Central memory CD8-positive, alpha-beta T cell (primary cell): ENCODE data around the gene NSUN3.

Experiments used
- ATAC-seq: fragments of 150-1000 bp; cut with Tn5 transposase; replicated peaks from 2 replicates; pipeline ENCODE4 v1.10.0; 2022; ENCODE audit warnings: mild to moderate bottlenecking, moderate FRiP score, moderate number of reproducible peaks; ENCODE audit not compliant: poor library complexity, severe bottlenecking; ENCODE audit errors: extremely low read depth
- DNase-seq, 2 donors: peaks; one replicate each; pipeline ENCODE4 v3.0.0; 2021; ENCODE audit warnings: low spot score in 2 of 2
- H3K27ac Mint-ChIP-seq: one replicate; pipeline ENCODE4 v1.8.0; 2022; ENCODE audit warnings: low read depth, mild to moderate bottlenecking, moderate library complexity, mixed read lengths
- H3K27me3 Mint-ChIP-seq: one replicate; pipeline ENCODE4 v1.8.0; 2022; ENCODE audit warnings: mixed read lengths
- H3K36me3 Mint-ChIP-seq: one replicate; pipeline ENCODE4 v1.8.0; 2022; ENCODE audit warnings: mild to moderate bottlenecking, moderate library complexity, mixed read lengths; ENCODE audit not compliant: insufficient read depth
- H3K4me1 Mint-ChIP-seq: one replicate; pipeline ENCODE4 v1.8.0; 2022; ENCODE audit warnings: mixed read lengths
- H3K4me3 Mint-ChIP-seq: one replicate; pipeline ENCODE4 v1.8.0; 2022; ENCODE audit warnings: mild to moderate bottlenecking, moderate library complexity, mixed read lengths
- H3K9me3 Mint-ChIP-seq: one replicate; pipeline ENCODE4 v1.8.0; 2022; ENCODE audit warnings: mixed read lengths

NSUN3 gene

DNA sequence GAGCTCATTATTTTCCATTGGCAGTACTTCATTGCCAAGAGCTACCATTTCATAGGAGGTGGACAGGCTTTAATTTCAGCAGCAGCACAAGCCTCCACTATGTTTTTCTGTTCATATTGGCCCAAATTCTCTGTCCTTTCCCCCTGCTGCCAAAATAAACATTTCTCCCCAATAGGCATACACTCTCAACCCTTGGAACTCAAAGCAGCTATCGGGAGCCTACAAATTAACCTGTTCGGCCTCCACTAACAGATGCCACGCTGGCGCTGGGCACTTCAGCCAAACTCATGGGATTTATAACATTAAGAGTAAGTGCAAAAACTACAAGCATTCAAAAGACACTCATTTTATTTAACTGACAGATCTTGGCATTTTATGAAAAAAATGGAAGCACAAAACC is 95.7 kb downstream of the NSUN3 start:
- Mint-ChIP-seq H3K36me3 (no peaks in the 10 kb centered on the region), H3K4me1 (no peaks in the 10 kb centered on the region), H3K27me3 (peaks cover 15% of the 10 kb centered on the region), H3K4me3 (no peak overlapping the region), H3K27ac (no peak overlapping the region), H3K9me3 (no peaks in the 10 kb centered on the region)
- DNase-seq: no peak
- no peak for ATAC-seq

DNA sequence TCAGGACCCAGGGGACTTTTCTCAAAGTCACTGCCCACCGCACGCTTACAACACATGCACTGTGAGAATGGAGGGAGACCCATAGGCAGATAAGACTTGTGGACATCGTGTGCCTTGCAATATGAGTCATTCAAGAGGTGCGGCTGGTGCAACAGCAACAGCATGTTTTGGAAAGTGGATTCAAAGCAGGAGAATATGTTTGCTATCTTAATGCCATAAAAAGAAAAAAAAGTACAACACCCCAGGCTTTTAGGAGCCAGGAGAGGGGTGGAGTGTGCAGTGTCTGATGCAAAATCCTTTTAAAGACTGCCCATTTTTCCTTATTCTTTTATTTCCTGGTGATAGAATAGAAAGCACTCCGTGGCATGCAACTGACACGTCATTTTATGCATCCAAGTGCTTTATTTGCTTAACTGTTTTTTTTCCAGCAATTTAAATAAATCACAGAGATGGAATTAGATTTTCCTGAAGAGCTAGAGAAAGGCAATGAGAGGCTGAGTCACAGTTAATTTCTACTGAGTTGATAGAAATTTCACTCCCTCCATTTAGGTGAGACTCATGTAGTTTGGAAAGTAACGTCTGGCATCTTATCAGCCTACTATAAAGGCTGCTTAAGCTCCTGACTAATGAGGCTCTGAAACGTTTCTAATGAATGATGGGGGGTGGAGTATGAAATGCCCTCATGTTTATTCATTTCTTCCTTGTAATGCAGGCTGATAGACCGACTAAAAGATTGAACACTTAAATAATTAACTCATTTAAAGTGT is 96.4 kb downstream of the NSUN3 start:
- H3K4me3 Mint-ChIP-seq: no peak overlapping the region

DNA sequence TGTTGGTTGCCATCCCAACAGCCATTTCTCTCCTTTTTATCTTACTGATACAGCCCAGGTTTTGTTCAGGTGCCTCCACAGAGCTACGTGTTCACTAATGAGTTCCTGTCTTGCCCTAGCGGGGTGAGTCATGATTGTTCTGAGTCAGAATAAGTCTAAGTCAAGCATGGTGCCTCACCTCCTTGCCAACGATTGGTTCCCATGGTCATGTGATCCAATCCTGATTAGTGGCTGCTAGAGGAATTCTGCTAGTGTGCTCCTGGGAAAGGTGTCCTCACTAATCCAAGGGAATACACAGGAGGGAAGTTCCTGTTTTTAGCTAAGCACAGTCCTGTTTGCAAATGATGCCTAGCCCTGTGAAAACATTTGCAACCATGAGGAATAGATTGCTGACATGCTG is 99.8 kb downstream of the NSUN3 start:
- Mint-ChIP-seq H3K27me3 (peaks cover 15% of the 10 kb centered on the region), H3K27ac (no peak overlapping the region), H3K4me1 (no peaks in the 10 kb centered on the region), H3K4me3 (no peak overlapping the region), H3K9me3 (no peaks in the 10 kb centered on the region), H3K36me3 (peaks cover 2% of the 10 kb centered on the region)
- ATAC-seq (no peak), DNase-seq (no peak)

More for the DNA sequence above, 96.4 kb downstream of the NSUN3 start:
- Mint-ChIP-seq H3K36me3 (no peaks in the 10 kb centered on the region), H3K4me1 (no peaks in the 10 kb centered on the region), H3K27me3 (peaks cover 15% of the 10 kb centered on the region), H3K27ac (no peak overlapping the region), H3K9me3 (no peaks in the 10 kb centered on the region)
- no peak for ATAC-seq
- no peak for DNase-seq

DNA sequence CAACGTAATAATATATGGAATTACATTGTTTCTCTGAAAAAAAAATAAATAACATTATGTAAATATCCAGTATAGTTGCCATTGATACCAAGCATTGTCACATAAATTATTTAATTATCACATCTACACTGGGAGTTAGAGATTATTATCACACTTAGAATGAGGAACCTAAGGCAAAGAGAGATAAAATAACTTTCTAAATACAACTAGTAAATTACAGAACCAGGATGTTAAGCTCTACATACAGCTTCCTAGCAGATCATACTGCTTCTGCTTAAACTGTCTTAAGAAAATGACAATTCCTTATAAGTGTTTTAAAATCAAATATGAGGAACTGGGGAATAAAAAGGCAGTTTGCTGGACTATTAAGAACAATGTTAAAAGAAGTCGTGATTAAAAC is 104.5 kb downstream of the NSUN3 start:
- H3K27ac Mint-ChIP-seq: no peak overlapping the region
- H3K4me1 Mint-ChIP-seq: no peaks in the 10 kb centered on the region
- peaks cover 2% of the 10 kb centered on the region for H3K36me3 Mint-ChIP-seq
- no peaks in the 10 kb centered on the region for H3K27me3 Mint-ChIP-seq
- DNase-seq: no peak
- no peaks in the 10 kb centered on the region for H3K9me3 Mint-ChIP-seq
- H3K4me3 Mint-ChIP-seq: no peak overlapping the region
- no peak for ATAC-seq

DNA sequence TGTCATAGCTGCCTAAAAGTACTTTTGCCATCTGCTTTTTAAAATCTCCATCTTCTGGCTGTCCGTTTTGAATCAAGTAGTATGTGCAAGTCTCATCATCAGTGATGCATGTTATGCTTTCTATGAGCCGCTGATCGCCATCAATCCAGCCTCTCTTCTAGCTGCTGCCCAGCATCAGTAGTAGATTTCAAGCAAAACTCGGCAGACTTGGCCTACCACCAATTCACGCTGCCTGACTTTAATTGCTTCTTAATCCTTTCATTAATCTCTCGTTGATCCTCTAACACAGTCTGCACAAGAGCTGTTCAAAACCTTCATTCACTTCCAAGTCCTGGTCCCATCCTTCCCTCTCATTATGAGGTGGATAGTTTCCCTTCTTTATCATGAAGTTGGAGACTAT is 104.9 kb downstream of the NSUN3 start:
- no peak for DNase-seq
- no peaks in the 10 kb centered on the region for H3K27me3 Mint-ChIP-seq
- H3K4me1 Mint-ChIP-seq: no peaks in the 10 kb centered on the region

DNA sequence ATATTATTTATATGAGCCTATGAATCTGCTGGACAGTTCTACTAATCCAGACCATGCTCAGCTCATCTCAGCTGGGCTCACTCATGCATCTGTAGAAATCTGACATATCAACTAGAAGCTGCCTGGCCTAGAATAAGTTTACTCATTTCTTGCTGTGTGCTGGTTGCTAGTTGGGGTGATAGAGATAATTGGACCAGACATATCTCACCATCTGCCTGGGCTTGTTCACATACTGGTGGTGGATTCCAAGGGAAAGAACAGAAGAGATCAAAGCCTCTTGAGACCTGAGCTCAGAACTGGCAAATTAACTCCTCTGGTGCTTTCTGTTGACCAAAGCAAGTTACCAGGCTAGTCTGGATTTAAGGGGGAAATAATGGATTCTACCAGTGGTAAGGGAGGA is 109.1 kb downstream of the NSUN3 start:
- Mint-ChIP-seq H3K4me1 (peaks cover 7% of the 10 kb centered on the region), H3K36me3 (no peaks in the 10 kb centered on the region), H3K4me3 (no peak overlapping the region), H3K27me3 (no peaks in the 10 kb centered on the region), H3K27ac (no peak overlapping the region), H3K9me3 (no peaks in the 10 kb centered on the region)
- no peak for ATAC-seq
- DNase-seq: no peak

More for the DNA sequence above, 104.9 kb downstream of the NSUN3 start:
- H3K9me3 Mint-ChIP-seq: no peaks in the 10 kb centered on the region
- H3K36me3 Mint-ChIP-seq: peaks cover 2% of the 10 kb centered on the region
- ATAC-seq: no peak
- no peak overlapping the region for H3K4me3 Mint-ChIP-seq
- no peak overlapping the region for H3K27ac Mint-ChIP-seq

DNA sequence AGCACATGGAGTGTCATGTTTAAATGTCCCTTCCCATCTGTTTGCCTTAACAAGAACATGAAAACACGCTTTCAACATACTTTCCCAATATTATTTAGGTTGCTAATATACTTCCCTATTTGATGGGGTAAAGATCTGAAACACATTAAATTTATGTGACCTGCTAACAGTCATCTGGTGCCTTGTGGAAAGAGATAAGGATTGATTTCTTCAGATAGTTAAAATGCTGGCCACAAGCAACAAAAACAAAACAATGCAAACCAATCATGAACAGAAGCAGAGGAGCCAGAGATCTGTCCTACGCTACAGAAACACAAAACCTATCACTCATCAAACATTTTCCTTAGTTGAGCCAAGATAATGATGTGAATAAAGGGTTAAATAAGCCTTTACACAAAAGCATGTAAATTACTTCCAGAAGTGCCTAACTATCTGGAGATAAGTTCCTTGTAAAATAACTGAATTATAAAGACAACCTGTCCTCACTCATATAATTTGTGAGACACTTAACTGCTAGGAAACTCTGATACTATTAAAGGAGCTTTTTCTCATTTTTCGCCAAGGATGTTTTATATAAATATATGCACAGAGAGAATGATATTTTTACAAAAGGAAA is 109.9 kb downstream of the NSUN3 start:
- H3K4me1 Mint-ChIP-seq: peaks cover 9% of the 10 kb centered on the region
- H3K9me3 Mint-ChIP-seq: no peaks in the 10 kb centered on the region
- H3K27me3 Mint-ChIP-seq: no peaks in the 10 kb centered on the region
- no peaks in the 10 kb centered on the region for H3K36me3 Mint-ChIP-seq
- H3K4me3 Mint-ChIP-seq: no peak overlapping the region
- H3K27ac Mint-ChIP-seq: no peak overlapping the region
- ATAC-seq: no peak
- DNase-seq: no peak

DNA sequence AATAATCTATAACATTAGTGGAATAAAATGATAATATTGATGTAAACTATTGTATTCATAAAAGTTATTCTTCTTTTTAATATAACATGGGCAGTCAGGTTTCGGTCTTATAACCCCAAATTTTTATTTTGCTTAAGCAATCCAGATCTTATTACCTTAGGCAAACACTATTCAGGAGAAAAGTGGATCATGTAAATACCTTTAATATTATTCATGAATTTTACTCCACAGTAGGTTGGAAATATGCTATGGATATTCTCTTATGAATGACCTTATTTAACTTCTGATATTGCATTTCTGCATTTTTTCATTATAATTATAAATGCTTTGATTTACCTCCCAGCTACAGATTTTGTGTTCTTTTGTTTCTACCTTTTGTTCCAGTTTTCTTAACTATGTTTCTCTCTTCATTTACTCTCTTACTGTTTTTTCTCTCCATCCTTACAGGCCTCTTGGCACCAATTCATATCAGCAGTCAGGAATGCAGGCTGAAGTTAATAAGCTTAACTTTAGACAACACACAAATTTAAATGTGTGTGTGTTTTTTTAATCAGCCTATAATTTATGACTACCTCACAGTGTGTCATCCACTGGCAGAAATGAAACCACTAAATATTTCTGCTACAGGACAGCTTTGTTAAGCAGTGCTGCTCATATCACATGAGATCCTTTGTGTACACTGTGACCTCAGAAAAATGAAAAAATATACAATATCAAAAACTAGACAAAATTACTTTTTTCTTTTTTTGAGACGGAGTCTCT is 111.0 kb downstream of the NSUN3 start:
- no peaks in the 10 kb centered on the region for H3K36me3 Mint-ChIP-seq
- no peak overlapping the region for H3K27ac Mint-ChIP-seq
- no peaks in the 10 kb centered on the region for H3K9me3 Mint-ChIP-seq
- ATAC-seq (no peak), DNase-seq (no peak)
- H3K27me3 Mint-ChIP-seq: no peaks in the 10 kb centered on the region
- H3K4me1 Mint-ChIP-seq: peaks cover 9% of the 10 kb centered on the region
- H3K4me3 Mint-ChIP-seq: no peak overlapping the region

DNA sequence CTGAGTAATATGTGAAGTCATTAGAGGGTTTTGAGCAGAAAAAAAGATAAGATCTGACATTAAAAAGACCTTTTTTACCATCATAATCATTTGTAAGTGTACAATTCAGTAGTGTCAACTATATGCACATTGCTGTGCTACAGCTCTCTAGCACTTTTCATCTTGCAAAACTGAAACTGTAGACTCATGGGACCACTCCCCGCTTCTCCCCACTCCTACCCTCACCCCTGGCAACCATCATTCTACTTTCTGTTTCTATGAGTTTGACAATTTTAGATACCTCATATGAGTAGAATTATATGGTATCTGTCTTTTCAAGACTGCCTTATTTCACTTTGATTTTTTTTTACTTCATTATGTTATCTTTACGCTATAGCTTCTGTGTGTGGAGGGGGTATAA is 112.8 kb downstream of the NSUN3 start:
- no peak overlapping the region for H3K4me3 Mint-ChIP-seq
- H3K4me1 Mint-ChIP-seq: peaks cover 9% of the 10 kb centered on the region
- H3K36me3 Mint-ChIP-seq: no peaks in the 10 kb centered on the region
- no peaks in the 10 kb centered on the region for H3K27me3 Mint-ChIP-seq
- H3K27ac Mint-ChIP-seq: no peak overlapping the region
- ATAC-seq (no peak), DNase-seq (no peak)
- H3K9me3 Mint-ChIP-seq: no peaks in the 10 kb centered on the region

DNA sequence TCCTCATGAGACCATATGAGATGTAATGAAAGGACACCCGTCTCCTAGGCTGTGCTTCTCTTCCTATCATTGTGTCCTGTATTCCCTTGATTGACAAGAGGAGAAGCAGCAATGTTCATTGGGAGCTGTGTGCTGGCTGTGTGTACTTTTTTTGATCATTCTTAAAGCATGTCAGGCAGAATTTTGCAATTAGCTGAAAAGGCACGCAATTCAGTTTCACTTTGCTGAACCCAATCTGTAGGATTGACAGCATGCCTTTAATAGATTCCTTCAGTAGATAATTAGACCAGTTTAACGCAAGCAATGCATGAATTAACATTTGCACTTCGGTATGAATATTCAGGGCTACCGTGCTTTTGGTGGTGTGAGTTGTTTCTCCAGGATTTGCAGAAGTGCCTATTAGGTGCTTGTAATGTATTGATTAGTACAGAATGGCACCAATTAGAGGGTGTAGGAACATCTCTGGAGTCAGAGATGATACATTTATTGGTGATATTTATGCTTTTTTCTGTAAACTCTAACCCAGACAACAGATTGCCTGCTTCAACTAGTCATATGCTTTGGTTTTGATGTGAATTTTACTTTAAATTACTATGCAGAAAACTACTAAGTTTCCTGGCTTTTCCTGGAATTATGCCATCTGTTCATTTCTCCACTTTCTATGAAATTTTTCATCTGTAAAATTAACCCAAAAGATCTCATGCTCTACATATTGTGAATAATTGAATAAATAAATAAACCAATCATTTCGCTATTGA is 114.3 kb downstream of the NSUN3 start:
- H3K27ac Mint-ChIP-seq: no peak overlapping the region
- H3K9me3 Mint-ChIP-seq: no peaks in the 10 kb centered on the region
- DNase-seq: no peak
- no peaks in the 10 kb centered on the region for H3K36me3 Mint-ChIP-seq
- H3K4me1 Mint-ChIP-seq: peaks cover 9% of the 10 kb centered on the region
- no peaks in the 10 kb centered on the region for H3K27me3 Mint-ChIP-seq
- H3K4me3 Mint-ChIP-seq: no peak overlapping the region
- no peak for ATAC-seq
